ENCODE measurements around the gene BCAS4.
"Not testable (repeated sequence)": the region's sequence is repeated elsewhere in the genome, so short reads cannot be mapped to it uniquely, and the experiment has no call there.

Gene BCAS4

DNA sequence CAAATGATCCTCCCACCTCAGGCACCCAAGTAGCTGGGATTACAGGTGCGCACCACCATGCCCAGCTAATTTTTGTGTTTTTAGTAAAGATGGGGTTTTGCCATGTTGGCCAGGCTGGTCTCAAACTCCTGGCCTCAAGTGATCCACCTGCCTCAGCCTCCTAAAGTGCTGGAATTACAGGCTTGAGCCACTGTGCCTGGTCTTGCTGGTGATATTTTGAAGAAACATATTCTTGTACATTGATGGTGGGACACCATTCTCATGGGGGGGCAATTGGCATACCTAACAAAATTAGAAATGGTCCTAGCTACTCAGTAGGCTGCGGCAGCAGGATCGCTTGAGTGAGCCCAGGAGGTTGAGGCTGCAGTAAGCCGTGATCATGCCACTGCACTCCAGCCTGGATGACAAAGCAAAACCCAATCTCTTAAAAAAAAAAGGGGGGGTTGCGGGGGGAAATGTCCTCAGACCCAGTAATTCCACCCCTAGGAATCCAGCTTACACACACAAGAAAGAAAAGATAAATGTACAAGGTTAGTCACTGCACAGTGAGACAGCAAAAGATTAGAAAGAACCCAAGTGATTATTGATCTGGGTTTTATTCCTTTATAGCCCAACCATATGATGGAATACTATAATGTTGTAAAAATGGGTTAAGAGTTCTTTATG is 87.0 kb downstream of the BCAS4 start:
- DNase-seq, result not testable (repeated sequence)

DNA sequence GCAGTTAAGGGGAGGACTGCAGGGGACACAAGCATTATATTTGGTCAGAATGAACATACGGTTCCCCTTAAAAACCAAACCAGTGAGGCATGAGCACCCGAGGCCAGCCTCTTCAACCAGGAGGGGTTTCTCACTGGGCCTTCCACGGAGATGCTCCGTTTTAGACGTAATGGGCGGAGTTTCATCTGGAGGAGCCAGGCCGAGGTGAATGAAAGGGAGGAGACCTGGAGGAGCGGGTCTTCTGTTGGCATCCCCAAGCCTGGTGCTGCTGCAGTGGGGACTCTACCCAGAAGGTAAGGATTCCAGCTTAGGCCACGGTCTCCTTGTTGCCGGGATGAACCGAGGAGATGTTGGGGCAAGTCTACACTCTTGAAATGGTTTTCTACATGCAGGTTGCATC is 89.0 kb downstream of the BCAS4 start:
- no peak for DNase-seq

DNA sequence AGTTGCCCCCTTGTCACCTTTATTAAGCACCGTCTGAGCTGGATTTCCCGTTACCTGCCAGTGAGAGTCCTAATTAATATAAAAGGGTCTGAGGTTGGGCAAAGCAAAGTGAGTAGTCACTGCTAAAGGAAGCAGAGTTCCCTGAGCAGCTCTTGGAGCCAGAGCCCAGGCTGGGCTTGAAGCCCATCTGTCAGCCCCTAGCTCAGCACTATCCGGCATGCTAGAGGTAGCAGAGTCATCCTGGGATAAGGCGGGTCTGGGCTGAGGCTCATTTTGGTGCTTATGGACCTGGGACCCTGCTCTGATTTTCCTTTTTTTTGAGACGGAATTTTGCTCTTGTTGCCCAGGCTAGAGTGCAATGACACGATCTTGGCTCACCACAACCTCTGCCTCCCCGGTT is 90.2 kb downstream of the BCAS4 start:
- DNase-seq, result no peak

DNA sequence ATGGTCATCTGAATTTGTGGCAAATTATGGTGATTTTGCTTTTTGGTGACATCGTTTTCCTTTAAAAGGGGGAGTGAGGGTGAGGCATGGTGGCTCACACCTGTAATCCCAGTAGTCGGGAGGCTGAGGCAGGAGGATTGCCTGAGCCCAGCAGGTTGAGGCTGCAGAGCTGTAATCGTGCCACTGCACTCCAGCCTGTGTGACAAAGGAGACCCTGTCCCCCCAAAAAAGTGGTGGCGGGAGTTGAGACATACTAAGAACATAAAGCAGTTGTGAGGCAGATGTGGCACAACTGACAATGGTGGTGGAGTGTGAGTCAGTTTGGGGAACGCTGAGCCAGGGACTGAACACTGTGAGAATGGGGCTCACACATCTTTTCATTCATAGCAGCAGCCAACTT is 90.9 kb downstream of the BCAS4 start:
- DNase-seq, result no peak

GRCh38 chr20:50886184-50886790 is 91.4 kb downstream of the BCAS4 start:
- no peak for DNase-seq

DNA sequence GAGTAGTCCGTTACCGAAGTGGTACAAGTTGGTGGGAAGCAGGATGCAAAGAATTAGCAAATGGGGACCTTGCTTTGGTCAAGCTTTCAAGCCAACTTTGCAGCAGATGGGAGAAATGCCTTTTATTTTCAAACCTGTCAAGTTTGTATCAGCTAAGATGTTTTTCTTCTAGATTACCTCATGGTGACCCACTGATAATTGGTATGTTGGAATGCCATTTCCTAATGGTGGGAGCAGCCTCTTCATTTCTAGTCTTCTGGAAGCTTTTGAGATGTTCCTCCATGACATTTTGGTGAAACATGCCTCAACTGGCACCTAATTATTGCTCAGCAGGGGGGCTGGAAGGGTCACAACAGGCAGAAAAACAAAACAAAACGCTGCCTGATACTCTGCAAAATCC is 92.7 kb downstream of the BCAS4 start:
- DNase-seq, result no peak

DNA sequence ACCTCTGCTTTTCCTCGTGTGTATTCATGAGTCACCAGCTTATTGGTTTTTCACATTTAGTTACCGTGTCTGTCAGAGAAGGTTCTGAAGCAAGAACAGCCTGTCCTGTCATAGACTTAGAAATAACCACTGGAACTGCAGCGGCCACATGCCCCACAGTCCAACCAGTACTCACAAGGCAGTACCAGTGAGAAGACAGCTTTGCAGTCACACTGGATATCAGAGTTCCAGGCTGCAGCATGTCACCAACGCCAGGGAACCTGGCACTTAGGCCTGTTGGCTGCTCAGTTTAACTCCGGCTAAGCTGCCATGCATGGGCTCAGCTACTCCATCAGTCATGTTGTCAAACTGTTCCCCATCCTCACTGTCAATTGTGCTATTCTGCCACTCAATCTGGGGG is 96.3 kb downstream of the BCAS4 start:
- DNase-seq, result no peak

GRCh38 chr20:50892394-50892793 is 97.5 kb downstream of the BCAS4 start:
- no peak for DNase-seq

DNA sequence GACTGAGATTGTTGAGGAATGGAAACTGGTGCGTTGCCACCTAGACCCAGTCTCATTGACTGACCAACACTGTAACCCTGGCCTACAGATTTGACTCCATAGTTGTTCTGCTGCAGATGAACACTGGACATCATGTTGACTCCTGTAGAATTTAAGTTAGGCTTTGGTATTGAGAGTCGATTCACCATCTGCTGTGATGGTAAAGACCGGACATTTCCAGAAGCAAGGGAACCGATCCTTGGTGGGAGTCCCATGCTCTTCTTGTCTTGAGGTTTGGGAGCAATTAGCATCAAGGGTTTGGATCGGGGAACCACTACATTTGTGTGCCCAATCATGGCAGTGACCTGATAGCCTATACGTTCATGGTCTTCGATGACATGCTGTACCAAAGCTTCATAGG is 98.8 kb downstream of the BCAS4 start:
- no peak for DNase-seq

DNA sequence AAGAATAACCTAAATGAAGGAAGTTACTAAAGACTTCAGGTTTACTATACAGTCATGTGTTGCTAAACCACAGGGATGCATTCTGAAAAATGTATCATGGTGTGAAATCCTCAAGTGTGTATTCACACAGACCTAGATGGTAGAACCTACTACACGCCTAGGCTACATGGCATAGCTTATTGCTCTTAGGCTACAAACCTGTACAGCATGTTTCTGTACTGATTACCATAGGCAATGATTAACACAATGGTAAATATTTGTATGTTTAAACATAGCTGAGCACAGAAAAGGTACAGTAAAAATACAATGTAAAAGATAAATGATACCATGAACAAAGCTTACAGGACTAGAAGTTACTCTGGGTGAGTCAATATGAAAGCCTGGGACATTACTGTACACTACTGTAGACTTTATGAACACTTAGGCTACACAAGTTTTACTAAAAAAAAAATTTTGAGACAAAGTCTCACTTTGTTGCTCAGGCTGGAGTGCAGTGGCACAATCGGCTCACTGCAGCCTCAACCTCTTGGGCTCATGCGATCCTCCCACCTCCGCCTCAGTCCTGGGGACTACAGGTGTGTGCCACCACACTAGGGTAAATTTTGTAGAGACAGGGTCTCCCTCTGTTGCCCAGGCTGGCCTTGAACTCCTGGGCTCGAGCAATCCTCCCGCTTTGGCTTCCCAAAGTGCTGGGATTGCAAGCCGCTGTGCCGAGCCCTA is 100.4 kb downstream of the BCAS4 start:
- DNase-seq, result no peak

DNA sequence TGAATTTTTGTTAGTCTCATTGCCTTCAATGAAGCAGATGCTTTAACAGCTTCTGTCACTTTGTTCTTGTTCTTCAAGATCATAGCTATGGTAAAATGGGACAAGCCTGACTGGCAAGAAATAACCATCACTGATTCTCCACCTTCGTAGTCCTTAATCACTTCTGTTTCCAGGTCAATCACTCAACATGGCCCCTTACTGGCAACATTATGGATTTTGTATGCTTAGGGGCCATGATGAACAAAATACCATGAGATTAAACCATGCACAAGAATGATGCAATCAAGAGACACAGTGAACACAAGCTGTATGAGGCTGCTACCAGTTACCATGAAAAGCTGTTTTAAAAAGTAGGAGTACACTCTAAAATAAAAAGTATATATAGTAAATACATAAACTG is 103.6 kb downstream of the BCAS4 start:
- no peak for DNase-seq

- no peak for DNase-seq
These were observed 105.4 kb downstream of the BCAS4 start for GRCh38 chr20:50900261-50900660.

GRCh38 chr20:50901301-50901700 is 106.4 kb downstream of the BCAS4 start:
- DNase-seq, result no peak

DNA sequence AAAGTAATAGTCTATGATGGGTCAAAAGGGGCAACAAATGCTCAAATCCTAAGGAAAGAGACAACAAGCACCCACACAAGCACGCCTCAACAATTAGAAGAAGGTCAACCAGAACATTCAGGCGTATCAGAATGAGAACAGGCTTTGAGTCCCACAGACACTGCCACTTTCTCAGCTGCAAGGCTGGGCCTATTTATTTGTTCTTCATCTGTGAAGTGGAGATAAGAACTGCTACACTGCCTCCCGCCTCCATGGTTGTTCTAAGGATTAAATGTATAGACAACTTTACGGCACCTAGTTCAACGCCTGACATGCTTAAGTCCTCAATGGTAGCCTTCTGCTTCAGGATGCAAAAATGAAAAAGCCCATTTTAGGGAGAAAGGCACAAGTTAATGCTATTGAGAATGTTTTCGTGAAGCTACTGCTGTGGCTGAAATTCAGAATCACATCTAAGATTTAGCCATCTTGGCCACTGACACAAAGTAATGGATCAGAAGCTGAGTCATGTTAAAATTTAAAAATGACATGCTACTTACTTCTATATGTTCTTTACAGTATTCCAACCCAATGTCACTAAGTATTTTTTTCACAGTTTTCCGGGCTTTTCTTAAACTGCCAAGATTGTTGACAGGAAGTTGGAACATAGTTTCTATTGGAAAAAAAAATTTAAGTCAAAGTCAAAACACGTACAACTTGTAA is 108.6 kb downstream of the BCAS4 start:
- no peak for DNase-seq

GRCh38 chr20:50904067-50904570 is 109.3 kb downstream of the BCAS4 start:
- no peak for DNase-seq

DNA sequence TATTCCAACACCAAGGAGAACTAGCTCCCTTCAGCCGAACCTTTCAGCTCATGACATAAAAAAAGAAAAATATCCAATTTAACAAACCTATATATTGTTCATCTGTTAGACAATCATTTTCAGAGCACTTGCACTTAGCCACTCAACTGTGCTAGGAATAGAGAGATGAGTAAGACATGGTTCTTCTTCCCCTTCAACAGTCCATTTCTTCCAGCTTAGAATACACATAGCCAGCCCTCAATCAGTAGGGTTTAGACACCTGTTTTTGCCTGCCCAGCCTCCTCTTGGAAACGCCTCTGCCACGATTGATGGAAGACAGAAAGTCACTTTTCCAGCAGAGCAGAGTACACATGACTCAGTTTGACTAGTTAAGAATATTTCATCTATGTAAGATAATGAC is 114.6 kb downstream of the BCAS4 start:
- DNase-seq, result no peak

- DNase-seq, result no peak
These were observed 116.2 kb downstream of the BCAS4 start for GRCh38 chr20:50911030-50911429.

DNA sequence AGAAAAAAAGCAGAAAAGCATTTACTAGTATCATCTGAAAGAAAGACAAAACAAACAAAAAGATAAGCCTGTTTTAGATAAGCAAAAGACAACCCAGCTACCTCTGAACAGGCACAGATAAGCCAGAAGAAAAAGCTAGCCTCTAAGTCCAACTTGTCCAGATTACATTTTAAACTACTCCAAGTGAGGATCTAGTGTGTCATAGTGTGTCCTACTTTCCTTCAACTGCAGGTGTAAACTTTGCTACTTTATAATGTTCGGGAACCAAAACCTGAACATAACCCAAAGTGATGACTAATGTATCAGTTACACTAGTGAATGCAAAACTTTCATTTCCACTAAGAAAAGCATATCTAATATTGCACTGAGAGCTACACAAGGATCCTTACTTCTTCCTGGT is 116.9 kb downstream of the BCAS4 start:
- DNase-seq, result no peak

DNA sequence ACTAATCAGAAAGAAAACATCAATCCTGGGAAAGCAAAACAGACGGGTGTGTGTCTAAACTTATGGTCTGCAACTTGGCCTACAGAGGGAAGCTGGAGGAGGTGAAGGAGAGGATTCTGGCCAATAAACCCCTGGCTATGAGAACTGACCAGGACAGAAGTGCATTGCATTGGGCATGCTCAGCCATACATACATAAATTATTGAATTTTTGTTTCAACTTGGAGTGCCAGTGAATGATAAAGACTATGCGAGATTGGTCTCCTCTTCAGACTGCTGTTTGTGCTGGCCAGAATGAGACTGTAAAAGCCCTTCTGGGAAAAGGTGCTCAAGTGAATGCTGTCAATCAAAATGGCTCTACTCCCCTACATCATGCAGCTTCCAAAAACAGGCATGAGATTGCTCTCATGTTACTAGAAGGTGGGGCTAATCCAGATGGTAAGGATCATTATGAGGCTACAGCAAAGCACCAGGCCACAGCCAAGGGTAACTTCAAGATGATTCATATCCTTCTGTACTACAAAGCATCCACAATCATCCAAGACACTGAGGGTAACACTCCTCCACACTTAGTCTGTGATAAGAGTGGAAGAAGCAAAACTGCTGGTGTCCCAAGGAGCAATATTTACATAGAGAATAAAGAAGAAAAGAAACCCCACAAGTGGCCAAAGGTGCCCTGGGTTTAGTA is 119.0 kb downstream of the BCAS4 start:
- no peak for DNase-seq

DNA sequence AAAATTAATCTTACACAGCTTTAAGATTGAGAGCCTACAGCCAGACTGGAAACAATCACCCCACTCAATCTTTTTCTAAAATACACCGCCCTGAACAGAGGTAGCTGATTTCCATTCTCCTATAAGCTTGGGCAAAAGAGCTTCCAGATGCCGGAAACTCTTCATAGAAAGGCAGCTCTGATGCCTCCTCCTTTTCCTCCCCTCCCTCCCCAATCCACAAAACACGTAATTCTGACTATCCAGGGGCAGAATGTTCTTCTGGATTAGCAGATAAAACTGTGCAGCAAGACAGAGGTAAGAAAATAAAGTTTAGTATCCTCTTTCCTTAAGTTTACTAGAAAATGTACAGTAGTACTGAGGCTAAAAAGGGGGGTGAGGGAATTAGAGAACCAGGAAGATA is 120.6 kb downstream of the BCAS4 start:
- no peak for DNase-seq

GRCh38 chr20:50916257-50916656 is 121.4 kb downstream of the BCAS4 start:
- DNase-seq, result no peak

GRCh38 chr20:50916934-50917333 is 122.1 kb downstream of the BCAS4 start:
- no peak for DNase-seq

DNA sequence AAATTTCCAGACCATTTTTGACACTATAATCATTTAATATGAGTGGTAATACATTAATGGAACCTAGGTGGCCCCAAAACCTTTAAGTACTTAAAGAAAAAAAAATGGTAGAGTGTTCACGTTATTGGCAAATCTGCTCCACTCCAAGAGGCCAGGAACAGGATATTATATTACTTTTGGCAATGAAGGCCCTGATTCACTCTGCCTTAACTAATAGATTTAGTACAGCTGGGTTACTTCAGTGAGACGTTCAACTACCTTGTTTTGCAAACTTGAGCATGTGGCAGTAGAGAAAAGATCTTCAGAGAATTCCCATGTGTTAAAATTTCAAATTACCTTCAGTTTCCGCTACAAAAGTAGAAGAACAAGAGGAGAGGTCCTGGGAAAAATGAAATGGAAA is 123.5 kb downstream of the BCAS4 start:
- DNase-seq, result no peak
